LHCN-M2 (cell line): ENCODE results near the gene ACTR3C. TPM values are rescaled to one million over a fixed set of nuclear protein-coding genes. Genes with fewer than 3 reads are reported as not detected.
A peak's percentile ranks its signal among the peaks of the same experiment; 100 is the strongest.
"Not testable (repeated sequence)": the region's sequence is repeated elsewhere in the genome, so short reads cannot be mapped to it uniquely, and the experiment has no call there.

Experiments
- DNase-seq: peaks from one replicate; pipeline ENCODE4 v3.0.0-alpha.2; 2012; ENCODE audit warnings: low read depth
- total RNA-seq: library from RNA; depleted of rRNA; stranded (reverse); fragments of >200 nt; gene quantifications from 2 replicates; pipeline ENCODE4 v1.2.3, GENCODE V29; 2014

ACTR3C gene
- total RNA-seq, 1 experiment from 2014 or later, result not detected

- DNase-seq, result no peak
Observed at GRCh38 chr7:150313870-150314269, 9.5 kb downstream of the ACTR3C start.

DNA sequence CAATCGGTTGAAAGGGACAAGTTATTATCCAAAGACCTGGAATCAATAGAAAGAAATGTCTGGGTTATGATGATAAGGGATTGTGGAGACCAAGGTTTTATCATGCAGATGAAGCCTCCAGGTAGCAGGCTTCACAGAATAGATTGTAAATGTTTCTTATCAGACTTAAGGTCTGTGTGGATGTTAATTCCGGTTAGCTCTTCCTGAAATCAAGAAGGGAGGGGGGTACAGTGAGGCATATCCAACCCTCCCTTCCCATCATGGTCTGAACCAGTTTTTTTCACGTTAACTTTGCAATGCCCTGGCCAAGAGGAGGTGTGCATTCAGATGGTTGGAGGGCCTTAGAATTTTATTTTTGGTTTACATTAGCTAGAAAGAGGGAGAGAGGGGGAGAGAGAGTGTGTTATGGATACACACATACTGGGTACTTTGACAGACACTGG lies 10.0 kb downstream of the ACTR3C start:
- no peak for DNase-seq

GRCh38 chr7:150312649-150313366 lies 10.5 kb downstream of the ACTR3C start:
- DNase-seq, result peak; percentile 89

GRCh38 chr7:150311711-150312110 lies 11.6 kb downstream of the ACTR3C start:
- DNase-seq, result no peak

- DNase-seq, result no peak
Observed at GRCh38 chr7:150311146-150311545, 12.2 kb downstream of the ACTR3C start.

GRCh38 chr7:150308575-150308974 lies 14.8 kb downstream of the ACTR3C start:
- DNase-seq, result no peak

- no peak for DNase-seq
Observed at GRCh38 chr7:150307904-150308303, 15.4 kb downstream of the ACTR3C start.

DNA sequence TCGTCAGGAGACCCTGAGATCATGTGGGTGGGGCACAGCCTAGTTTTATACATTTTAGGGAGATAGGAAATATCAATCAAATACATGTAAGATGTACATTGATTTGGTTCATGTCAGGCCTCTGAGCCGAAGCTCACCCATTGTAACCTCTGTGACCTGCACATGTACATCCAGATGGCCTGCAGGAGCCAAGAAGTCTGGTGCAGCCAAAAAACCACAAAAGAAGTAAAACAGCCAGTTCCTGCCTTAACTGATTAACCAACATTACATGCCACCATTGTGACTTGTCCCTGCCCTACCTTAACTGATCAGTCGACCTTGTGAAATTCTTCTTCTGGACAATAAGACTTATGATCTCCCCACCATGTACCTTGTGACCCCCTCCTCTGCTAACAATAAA lies 16.2 kb downstream of the ACTR3C start:
- no peak for DNase-seq

DNA sequence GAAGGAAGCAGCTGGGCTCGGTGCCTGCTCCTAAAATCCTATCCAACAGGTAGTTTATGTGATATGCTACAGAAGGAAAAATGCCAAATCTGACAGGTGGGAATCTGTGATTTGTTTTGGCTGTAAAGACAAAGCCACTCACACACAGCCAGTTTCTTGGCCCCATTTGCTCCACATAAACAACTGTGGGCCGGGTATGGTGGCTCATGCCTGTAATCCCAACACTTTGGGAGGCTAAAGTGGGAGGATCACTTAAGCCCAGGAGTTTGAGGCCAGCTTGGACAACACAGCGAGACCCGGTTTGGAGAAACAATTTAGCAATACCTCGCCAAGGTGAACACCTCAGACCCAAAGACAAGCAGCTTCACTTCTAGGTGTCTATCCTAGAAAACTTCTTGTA lies 17.0 kb downstream of the ACTR3C start:
- not testable (repeated sequence) for DNase-seq

DNA sequence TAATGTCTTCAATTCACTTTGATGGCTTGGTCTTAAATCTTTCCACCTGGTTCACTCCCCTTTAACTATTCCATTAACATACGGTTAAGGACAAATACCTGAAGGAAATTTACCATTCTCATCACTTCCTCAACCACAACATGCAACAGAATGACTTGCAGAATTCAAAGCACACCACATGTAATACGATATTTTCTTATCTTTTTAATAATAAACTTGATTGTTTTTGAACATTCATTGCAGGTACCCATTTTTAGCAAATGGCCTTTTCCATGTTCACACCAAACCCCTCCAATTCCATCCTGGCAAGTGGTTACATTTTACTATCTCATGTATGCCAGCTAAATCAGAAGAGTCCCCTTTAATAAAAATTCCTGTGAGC lies 17.5 kb downstream of the ACTR3C start:
- not testable (repeated sequence) for DNase-seq

DNA sequence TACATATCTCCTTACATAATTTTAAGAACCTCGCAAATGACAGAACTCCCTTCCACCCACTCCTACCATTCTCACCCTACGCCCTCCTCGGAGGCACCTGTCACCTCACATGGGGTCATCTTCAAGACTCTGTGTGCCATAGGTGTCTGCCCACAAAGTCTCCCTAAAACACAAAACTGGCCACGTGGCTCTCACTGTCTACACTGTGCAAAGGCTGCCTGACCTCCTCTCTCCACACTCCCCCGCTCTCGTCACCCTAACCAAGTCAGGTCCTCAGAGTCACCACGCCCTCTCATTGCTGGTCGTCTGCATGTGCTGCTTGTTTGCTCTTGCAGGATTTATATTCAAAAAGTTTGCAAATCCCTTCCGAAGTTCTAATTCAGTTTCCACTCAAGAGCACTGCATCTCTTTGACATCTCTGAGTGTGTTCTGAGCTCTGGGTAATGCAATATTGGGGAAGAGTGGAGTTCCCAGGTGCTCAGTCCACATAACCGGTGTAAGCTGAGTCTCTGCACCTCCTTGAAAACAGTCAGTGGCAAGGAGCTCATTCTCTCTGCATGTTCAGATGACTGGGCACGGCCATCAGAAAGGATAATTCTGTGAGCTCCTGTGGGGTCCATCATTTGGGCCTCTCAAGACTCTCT lies 18.0 kb downstream of the ACTR3C start:
- DNase-seq, result not testable (repeated sequence)

- DNase-seq, result not testable (repeated sequence)
Observed at GRCh38 chr7:150304499-150305258, 18.7 kb downstream of the ACTR3C start.

DNA sequence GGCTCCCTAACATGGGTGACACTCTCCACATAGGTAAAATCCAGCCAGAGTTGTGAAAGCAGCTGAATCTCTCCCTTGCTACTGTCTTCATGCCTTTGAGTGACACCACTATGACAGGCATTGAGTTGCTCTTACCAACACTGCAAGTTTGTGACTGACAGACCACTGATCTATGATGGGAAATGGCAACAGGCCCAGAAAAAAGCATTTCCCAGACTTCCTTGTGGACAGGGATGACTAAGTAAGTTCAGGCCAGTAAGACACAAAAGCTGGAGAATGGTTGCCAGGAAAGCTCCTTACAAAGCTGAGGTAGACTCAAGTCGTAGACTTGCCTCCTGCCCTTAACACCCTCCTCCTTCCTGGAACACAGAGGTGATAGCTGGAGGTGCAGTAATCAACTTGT lies 20.4 kb downstream of the ACTR3C start:
- peak; percentile 64 for DNase-seq

DNA sequence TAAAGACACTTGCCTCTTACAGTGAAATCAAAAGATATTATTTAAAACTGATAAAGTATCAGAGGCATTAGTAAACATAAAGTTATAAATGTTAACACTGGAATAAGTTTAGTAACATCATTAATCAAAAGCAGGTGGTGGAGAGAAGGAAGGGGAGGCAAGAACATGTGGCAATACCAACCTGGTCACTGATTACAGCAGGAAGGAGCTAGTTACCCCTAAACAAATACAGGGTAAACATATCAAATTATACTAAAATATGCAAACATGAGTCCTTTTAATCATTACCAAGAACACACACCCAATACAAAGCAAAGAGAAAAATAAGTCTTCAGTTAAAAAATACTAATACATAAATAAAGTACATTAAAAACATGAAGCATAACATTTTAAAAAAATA lies 25.4 kb downstream of the ACTR3C start:
- not testable (repeated sequence) for DNase-seq

DNA sequence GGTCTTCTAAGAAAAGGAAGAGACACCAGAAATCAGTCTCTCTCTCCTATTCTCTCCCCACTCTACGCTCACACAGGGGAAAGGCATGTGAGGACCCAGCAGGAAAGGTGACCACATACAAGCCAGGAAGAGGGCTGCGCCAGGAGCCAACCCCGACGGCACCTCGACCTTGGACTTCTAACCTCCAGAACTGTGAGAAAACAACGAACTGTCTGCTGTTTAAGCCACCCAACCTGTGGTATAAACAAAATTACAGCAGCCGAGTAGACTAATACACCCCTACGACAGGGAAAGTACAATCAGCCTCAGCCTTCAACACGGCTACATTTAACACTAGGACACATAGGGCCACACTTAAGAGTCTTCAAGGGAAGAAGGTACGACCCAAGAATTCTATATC lies 26.5 kb downstream of the ACTR3C start:
- DNase-seq, result not testable (repeated sequence)

- not testable (repeated sequence) for DNase-seq
Observed at GRCh38 chr7:150295614-150296013, 27.7 kb downstream of the ACTR3C start.

- DNase-seq, result not testable (repeated sequence)
Observed at GRCh38 chr7:150295027-150295426, 28.3 kb downstream of the ACTR3C start.

DNA sequence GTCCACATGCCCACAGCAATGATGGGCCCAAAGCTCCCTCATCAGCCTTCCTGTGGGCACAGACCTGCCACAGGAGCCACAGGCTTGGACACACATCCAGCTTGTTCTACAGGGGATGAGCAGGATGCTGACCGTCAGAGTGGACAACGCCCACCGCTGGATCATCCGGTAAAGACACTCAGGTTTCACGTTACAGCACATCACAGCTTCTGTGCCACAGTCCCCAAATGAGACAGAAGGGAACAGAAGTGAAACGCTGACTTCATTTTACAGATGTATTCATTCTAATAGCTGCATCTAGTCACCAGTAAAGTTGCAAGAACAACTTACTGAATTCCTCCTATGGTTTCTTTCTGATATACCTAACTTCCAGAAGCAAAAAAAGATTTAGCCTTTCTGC lies 33.0 kb downstream of the ACTR3C start:
- not testable (repeated sequence) for DNase-seq

GRCh38 chr7:150288816-150289215 lies 34.5 kb downstream of the ACTR3C start:
- not testable (repeated sequence) for DNase-seq

DNA sequence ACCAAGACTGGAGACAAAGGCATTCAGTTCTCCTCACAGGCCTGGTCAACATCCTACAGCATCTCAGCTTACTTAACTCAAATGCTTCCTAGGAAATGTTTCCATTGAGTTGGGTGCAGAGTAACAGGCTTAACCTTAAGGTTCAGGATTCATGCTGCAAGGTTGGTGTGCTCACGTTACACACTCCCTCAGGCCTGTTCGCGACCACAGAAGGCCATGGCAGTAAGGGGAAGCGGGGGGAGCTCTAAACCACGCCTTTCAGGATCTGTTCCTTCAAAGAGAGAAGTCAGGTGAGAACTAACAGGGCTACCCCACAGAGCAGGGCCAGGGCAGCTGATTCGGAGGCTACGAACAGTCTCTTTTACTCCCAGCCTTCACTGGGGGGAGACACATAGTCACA lies 35.5 kb downstream of the ACTR3C start:
- not testable (repeated sequence) for DNase-seq

GRCh38 chr7:150285849-150286754 lies 37.2 kb downstream of the ACTR3C start:
- peak; percentile 21 for DNase-seq
